ENCODE measurements around the gene PKNOX2.

Gene PKNOX2

GRCh38 chr11:125264100-125265022 is 99.8 kb downstream of the PKNOX2 start:
- no peak for DNase-seq

GRCh38 chr11:125267548-125267947 is 103.0 kb downstream of the PKNOX2 start:
- no peak for DNase-seq

GRCh38 chr11:125268611-125269010 is 104.1 kb downstream of the PKNOX2 start:
- DNase-seq: no peak

GRCh38 chr11:125270106-125270505 is 105.6 kb downstream of the PKNOX2 start:
- no peak for DNase-seq

GRCh38 chr11:125270711-125271110 is 106.2 kb downstream of the PKNOX2 start:
- no peak for DNase-seq

- DNase-seq: no peak
Measured at GRCh38 chr11:125271483-125272091, 107.0 kb downstream of the PKNOX2 start.

GRCh38 chr11:125272092-125272491 is 107.5 kb downstream of the PKNOX2 start:
- no peak for DNase-seq

- DNase-seq: no peak
Measured at GRCh38 chr11:125272821-125273220, 108.3 kb downstream of the PKNOX2 start.

GRCh38 chr11:125273519-125274000 is 109.0 kb downstream of the PKNOX2 start:
- no peak for DNase-seq

GRCh38 chr11:125274309-125274708 is 109.8 kb downstream of the PKNOX2 start:
- DNase-seq: no peak

GRCh38 chr11:125274774-125275173 is 110.2 kb downstream of the PKNOX2 start:
- no peak for DNase-seq

GRCh38 chr11:125275905-125276618 is 111.5 kb downstream of the PKNOX2 start:
- DNase-seq: no peak

- DNase-seq: no peak
Measured at GRCh38 chr11:125276619-125276976, 112.0 kb downstream of the PKNOX2 start.

- DNase-seq: no peak
Measured at GRCh38 chr11:125279676-125280418, 115.3 kb downstream of the PKNOX2 start.

GRCh38 chr11:125280646-125281045 is 116.1 kb downstream of the PKNOX2 start:
- DNase-seq: no peak

GRCh38 chr11:125281831-125282595 is 117.5 kb downstream of the PKNOX2 start:
- DNase-seq: no peak

GRCh38 chr11:125282596-125282914 is 118.0 kb downstream of the PKNOX2 start:
- DNase-seq: no peak

- DNase-seq: no peak
Measured at GRCh38 chr11:125284245-125284850, 119.8 kb downstream of the PKNOX2 start.

- no peak for DNase-seq
Measured at GRCh38 chr11:125285844-125286243, 121.3 kb downstream of the PKNOX2 start.

- DNase-seq: no peak
Measured at GRCh38 chr11:125286486-125286885, 121.9 kb downstream of the PKNOX2 start.

GRCh38 chr11:125287491-125288210 is 123.1 kb downstream of the PKNOX2 start:
- DNase-seq: no peak

All from activated naive CD4-positive, alpha-beta T cell (primary cell).